AG09319 (cell line): Measurements from ENCODE around the gene LIN37.

ENCODE experiments used
- DNase-seq: peaks from one replicate; pipeline ENCODE4 v3.0.0-alpha.2; 2010; ENCODE audit warnings: low read depth; ENCODE audit errors: extremely low read depth
- CTCF ChIP-seq: IDR thresholded peaks from 2 replicates; pipeline ENCODE4 v1.5.1; 2011; ENCODE audit warnings: low read depth, mild to moderate bottlenecking, inconsistent platforms, low read length, moderate library complexity

Gene LIN37

DNA sequence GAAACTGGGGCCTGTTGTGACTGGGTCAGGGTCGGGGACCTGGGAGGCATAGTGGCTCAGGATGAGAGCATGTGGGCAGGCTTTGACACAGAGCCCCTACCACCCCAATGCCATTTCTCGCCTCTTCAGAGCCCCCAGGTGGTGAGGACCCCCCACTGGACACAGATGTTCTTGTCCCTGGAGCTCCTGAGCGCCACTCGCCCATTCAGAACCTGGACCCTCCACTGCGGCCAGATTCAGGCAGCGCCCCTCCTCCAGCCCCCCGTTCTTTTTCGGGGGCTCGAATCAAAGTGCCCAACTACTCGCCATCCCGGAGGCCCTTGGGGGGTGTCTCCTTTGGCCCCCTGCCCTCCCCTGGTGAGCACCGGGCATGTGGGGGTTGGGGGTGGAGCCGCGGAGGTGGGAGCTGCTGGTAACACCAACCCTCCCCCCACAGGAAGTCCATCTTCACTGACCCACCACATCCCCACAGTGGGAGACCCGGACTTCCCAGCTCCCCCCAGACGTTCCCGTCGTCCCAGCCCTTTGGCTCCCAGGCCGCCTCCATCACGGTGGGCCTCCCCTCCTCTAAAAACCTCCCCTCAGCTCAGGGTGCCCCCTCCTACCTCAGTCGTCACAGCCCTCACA, 16.5 kb upstream of the LIN37 start:
- no peak for DNase-seq
- TF ChIP-seq CTCF: no peak

DNA sequence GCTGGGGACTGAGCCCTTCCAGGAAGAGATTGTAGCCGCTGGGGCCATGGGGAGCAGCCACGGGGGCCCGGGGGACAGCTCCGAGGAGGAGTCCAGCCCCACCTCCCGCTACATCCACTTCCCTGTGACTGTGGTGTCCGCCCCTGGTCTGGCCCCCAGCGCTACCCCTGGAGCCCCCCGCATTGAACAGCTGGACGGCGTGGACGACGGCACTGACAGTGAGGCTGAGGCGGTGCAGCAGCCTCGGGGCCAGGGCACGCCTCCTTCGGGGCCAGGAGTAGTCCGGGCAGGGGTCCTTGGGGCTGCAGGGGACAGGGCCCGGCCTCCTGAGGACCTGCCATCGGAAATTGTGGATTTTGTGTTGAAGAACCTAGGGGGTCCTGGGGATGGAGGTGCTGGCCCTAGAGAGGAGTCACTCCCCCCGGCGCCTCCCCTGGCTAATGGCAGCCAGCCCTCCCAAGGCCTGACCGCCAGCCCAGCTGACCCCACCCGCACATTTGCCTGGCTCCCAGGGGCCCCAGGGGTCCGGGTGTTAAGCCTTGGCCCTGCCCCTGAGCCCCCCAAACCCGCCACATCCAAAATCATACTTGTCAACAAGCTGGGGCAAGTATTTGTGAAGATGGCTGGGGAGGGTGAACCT, 15.7 kb upstream of the LIN37 start:
- no peak for TF ChIP-seq CTCF
- no peak for DNase-seq

DNA sequence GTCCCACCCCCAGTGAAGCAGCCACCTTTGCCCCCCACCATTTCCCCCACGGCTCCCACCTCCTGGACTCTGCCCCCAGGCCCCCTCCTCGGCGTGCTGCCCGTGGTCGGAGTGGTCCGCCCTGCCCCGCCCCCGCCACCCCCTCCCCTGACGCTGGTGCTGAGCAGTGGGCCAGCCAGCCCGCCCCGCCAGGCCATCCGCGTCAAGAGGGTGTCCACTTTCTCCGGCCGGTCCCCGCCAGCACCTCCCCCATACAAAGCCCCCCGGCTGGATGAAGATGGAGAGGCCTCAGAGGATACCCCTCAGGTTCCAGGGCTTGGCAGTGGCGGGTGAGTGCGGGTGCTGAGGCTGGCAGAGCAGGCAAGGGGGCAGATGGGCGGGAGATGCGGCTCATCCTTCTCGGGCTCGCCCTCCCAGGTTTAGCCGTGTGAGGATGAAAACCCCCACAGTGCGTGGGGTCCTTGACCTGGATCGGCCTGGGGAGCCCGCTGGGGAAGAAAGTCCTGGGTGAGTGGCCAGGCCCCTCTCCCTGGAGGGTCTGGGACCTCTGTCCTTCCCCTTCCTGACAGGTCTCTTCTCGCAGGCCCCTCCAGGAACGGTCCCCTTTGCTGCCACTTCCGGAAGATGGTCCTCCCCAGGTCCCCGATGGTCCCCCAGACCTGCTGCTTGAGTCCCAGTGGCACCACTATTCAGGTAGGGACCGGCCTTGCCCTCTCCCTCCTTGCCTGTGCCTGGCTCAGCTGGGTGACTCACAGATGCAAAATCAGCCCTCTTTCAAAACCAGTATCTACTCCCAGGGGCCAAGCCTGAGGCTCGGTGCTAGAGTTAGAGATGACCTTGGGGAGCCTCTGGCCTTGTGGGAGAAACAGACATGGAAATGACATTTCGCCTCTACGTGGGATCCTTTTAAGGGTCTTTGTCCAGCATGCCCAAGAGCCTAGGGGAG, 14.9 kb upstream of the LIN37 start:
- TF ChIP-seq CTCF: no peak

DNA sequence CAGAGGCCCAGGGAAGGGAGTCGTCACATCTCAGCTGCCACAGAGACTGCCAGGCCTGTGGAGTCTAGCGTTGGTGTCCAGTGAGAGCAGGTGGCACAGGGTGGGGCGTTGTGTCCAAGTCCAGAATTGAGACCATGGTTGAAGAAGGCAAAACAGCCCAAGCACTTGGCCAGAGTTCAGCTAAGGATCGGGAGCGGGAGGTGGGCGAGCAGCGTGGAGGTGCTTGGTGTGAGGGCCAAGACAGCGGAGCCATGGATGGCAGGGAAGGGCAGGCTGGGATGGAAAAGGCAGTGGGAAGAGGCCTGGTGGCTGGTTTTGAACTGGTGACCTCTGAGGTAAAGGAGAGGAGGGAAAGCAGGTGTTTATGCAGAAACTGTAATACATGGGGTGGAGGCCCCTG, 14.1 kb upstream of the LIN37 start:
- no peak for TF ChIP-seq CTCF
- DNase-seq: no peak

More for the DNA sequence above, 14.9 kb upstream of the LIN37 start:
- no peak for DNase-seq

DNA sequence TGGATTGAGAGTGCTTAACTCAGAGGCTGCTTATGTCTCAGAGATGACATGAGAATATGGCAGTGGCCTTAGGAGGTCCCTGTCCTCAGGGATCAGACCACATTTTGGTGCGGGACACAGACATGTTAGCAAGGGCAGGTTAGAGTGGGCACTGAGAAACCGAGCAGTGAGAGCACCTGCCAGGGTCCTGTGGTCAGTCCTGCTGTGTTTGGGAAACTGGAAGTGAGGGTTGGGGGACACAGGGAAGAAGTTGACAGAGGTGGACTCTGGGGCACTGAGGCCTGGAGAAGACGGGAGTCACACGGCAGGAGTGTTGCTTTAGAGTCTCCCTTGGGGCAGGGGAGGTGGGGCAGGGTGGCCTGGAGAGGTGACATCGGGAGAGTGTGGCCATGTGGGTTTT, 13.5 kb upstream of the LIN37 start:
- no peak for TF ChIP-seq CTCF
- DNase-seq: no peak

DNA sequence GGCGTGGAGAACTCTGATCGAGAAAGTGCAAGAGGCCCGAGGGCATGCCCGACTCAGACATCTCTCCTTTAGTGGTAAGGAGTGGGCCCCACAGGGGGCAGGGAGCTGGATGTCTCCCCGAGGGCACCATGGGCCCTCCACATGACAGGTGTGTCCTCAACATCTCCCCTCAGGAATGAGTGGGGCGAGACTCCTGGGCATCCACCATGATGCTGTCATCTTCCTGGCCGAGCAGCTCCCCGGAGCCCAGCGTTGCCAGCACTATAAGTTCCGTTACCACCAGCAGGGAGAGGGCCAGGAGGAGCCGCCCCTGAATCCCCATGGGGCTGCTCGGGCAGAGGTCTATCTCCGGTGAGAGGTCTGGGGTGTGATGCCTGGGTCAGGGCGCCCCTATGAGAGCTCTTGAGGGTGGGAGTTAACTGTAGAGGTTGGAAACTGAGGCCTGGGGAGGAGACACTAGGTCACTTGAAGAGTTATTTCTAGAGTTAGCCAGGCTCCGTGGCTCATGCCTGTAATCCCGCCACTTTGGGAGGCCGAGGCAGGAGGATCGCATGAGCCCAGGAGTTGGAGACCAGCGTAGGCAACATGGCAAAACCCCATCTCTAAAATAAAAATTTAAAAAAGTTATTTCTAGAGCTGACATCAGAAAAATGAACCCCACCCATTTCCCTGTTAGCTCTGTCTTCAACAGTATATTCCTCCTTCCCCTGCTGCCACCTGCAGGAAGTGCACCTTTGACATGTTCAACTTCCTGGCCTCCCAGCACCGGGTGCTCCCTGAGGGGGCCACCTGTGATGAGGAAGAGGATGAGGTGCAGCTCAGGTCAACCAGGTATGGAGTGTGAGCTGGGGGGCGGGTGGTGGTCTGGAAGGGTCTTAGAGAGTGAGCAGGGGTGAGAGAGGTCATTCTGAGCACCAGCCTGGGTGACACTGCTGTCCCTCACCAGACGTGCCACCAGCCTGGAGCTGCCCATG, 11.2 kb upstream of the LIN37 start:
- no peak for DNase-seq
- no peak for TF ChIP-seq CTCF
